ENCODE data around the gene FGGY. TPM values are rescaled to one million over a fixed set of nuclear protein-coding genes. Genes with fewer than 3 reads are reported as not detected.

The FGGY gene
- total RNA-seq, 2 donors from 2014 or later: 16.0 to 21.8 TPM

GRCh38 chr1:59477867-59478266 lies 181.0 kb downstream of the FGGY start:
- Histone ChIP-seq H3K4me1 (no peaks in the 10 kb centered on the region), H3K27ac (no peak overlapping the region), H3K36me3 (no peaks in the 10 kb centered on the region), H3K4me3 (no peak overlapping the region), H3K9me3 (no peaks in the 10 kb centered on the region), H3K27me3 (no peaks in the 10 kb centered on the region)
- TF ChIP-seq, protein P1, sequence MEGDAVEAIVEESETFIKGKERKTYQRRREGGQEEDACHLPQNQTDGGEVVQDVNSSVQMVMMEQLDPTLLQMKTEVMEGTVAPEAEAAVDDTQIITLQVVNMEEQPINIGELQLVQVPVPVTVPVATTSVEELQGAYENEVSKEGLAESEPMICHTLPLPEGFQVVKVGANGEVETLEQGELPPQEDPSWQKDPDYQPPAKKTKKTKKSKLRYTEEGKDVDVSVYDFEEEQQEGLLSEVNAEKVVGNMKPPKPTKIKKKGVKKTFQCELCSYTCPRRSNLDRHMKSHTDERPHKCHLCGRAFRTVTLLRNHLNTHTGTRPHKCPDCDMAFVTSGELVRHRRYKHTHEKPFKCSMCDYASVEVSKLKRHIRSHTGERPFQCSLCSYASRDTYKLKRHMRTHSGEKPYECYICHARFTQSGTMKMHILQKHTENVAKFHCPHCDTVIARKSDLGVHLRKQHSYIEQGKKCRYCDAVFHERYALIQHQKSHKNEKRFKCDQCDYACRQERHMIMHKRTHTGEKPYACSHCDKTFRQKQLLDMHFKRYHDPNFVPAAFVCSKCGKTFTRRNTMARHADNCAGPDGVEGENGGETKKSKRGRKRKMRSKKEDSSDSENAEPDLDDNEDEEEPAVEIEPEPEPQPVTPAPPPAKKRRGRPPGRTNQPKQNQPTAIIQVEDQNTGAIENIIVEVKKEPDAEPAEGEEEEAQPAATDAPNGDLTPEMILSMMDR (IDR thresholded peaks at IDR 0.05): no peak
- DNase-seq (ENCODE audit: low spot score): no peak

DNA sequence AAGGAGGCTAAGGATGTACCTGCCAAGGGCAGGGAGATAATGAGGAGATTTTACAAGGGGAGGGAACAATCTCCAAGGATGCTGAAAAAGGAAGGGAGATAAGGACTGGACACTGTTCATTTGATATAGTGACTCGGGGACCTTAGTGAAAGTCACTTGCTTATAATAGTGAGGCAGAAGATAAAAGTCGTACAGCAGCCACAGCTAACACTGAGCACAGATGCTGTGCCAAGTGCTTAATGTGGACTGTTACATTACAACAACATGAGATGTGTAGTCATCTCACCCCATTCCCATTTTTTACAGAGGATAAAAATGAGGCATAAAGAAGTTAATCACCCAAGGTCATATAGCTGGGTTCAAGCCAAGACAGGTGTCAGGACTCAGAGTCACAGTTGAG lies 181.9 kb downstream of the FGGY start:
- H3K27ac ChIP-seq: no peak overlapping the region
- DNase-seq (ENCODE audit: low spot score): no peak
- no peak overlapping the region for H3K4me3 ChIP-seq
- H3K36me3 ChIP-seq: no peaks in the 10 kb centered on the region
- H3K4me1 ChIP-seq: peaks cover 0 to 5% of the 10 kb centered on the region in 2 donors
- H3K9me3 ChIP-seq: no peaks in the 10 kb centered on the region
- no peaks in the 10 kb centered on the region for H3K27me3 ChIP-seq
- TF ChIP-seq, protein P1 (IDR thresholded peaks at IDR 0.05): no peak

GRCh38 chr1:59480188-59480888 lies 183.4 kb downstream of the FGGY start:
- DNase-seq (ENCODE audit: low spot score): no peak
- H3K4me3 ChIP-seq: no peak overlapping the region
- H3K9me3 ChIP-seq: no peaks in the 10 kb centered on the region
- TF ChIP-seq, protein P1 (IDR thresholded peaks at IDR 0.05): no peak
- no peaks in the 10 kb centered on the region for H3K27me3 ChIP-seq
- H3K4me1 ChIP-seq: peaks cover 0 to 10% of the 10 kb centered on the region in 2 donors
- no peaks in the 10 kb centered on the region for H3K36me3 ChIP-seq
- H3K27ac ChIP-seq: no peak overlapping the region

DNA sequence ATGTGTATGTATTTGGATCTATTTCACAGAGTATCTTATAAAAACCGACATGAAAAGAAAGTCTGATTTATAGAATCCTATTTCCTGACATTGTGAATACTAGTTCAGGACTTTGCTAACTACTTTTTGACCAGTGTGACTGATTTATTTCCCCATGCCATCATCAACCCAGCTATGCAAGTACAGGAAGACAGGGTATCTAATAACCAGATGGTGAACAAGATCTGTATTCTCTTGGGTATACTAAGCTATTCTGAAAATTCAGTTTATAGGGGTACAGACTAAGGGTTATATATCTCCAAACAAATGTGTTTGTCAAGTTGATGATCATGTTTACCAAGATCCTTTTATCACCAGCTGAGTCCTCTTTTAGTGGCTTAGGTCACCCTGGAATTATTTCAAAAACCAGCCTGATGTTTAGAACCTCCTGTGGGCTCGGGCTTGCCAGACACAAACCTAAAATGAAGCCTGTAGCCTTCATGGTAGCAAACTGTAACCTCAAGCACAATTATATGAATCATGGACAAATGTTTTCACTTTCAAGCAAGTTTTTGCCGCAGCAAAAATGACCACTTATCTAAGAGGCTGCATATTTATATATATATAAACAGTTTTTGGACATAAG lies 185.1 kb downstream of the FGGY start:
- Histone ChIP-seq H3K9me3 (no peaks in the 10 kb centered on the region), H3K27ac (no peak overlapping the region), H3K36me3 (no peaks in the 10 kb centered on the region), H3K4me1 (peaks cover 0 to 19% of the 10 kb centered on the region in 2 donors), H3K27me3 (no peaks in the 10 kb centered on the region), H3K4me3 (no peak overlapping the region)
- DNase-seq (ENCODE audit: low spot score): no peak
- TF ChIP-seq, protein P1 (IDR thresholded peaks at IDR 0.05): no peak

DNA sequence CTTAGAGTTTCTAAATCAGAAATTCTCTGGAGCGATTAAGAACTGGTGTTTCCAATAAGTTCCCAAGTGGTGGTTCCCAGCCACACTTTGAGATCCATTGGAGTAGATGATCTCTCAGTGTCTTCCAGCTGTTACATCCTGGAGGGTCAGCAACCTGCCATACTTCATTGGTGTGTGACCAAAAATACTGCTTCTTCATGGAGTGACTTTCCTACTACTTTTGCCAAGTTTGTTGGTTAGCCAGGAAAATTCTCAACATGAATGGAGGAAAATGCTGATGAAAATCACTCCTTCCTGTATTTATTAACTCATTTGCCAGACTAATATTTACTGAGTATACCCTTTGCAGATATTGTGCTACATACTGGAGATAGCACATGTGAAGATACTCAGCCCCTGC lies 186.1 kb downstream of the FGGY start:
- no peak overlapping the region for H3K27ac ChIP-seq
- H3K4me1 ChIP-seq: peaks cover 0 to 19% of the 10 kb centered on the region in 2 donors
- TF ChIP-seq, protein P1 (IDR thresholded peaks at IDR 0.05): no peak
- DNase-seq (ENCODE audit: low spot score): no peak
- H3K9me3 ChIP-seq: no peaks in the 10 kb centered on the region
- H3K27me3 ChIP-seq: no peaks in the 10 kb centered on the region
- H3K36me3 ChIP-seq: no peaks in the 10 kb centered on the region
- no peak overlapping the region for H3K4me3 ChIP-seq
